Measurements from ENCODE around the gene DLG2. TPM values are rescaled to one million over a fixed set of nuclear protein-coding genes. Genes with fewer than 3 reads are reported as not detected.

Gene DLG2
- polyA plus RNA-seq, 3 donors, result 0.24 to 0.39 TPM; not detected in 1

DNA sequence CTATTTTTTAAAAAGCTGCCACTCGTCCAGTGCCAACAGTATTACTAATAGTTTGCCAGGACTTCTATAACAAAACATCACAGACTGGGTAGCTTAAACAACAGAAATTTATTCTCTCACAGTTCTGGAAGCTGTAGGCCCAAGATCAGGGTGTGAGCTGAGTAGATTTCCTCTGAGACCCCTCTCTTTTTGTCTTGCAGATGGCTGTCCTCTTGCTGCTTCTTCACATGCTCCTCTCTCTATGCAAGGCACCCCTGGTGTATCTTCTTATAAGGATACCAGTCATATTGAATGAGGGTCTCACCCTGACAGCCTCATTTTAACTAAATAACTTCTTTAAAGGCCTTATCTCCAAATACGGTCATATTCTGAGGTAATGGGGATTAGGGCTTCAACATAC, 390.9 kb downstream of the DLG2 start:
- Histone ChIP-seq H3K9ac (ENCODE audit: insufficient read depth, low read length, poor library complexity, severe bottlenecking) (no peak overlapping the region), H3K4me1 (ENCODE audit: control insufficient read depth in 1 of 2, insufficient read depth in 2 of 2, low read length in 2 of 2) (no peaks in the 10 kb centered on the region), H3K4me2 (replicated peaks; ENCODE audit: extremely low read depth, low read length, poor library complexity, severe bottlenecking) (no peak overlapping the region), H4K20me1 (ENCODE audit: insufficient read depth, low read length) (no peaks in the 10 kb centered on the region), H3K36me3 (replicated peaks in 1 of 2; ENCODE audit: control insufficient read depth in 1 of 2, insufficient read depth in 2 of 2, low read length in 2 of 2) (no peaks in the 10 kb centered on the region), H2AFZ (ENCODE audit: insufficient read depth, low read depth, low read length, poor library complexity, severe bottlenecking) (no peak overlapping the region), H3K79me2 (ENCODE audit: insufficient read depth, low read length) (no peaks in the 10 kb centered on the region), H3K27me3 (ENCODE audit: control insufficient read depth in 2 of 2, insufficient read depth in 2 of 2, low read length in 2 of 2) (no peaks in the 10 kb centered on the region), H3K27ac (ENCODE audit: low read depth in 1 of 2, low read length in 2 of 2) (no peak overlapping the region), H3K9me3 (replicated peaks in 1 of 2; ENCODE audit: control insufficient read depth in 1 of 2, insufficient read depth in 1 of 2, low read length in 2 of 2) (no peaks in the 10 kb centered on the region), H3K4me3 (replicated peaks in 1 of 3; ENCODE audit: low read depth in 2 of 3, low read length in 3 of 3) (no peak overlapping the region)
- Mint-ChIP-seq H3K4me1 (no peaks in the 10 kb centered on the region), H3K36me3 (no peaks in the 10 kb centered on the region), H3K27me3 (ENCODE audit: low read depth in 3 of 3) (no peaks in the 10 kb centered on the region), H3K4me3 (no peak overlapping the region), H3K27ac (no peak overlapping the region), H3K9me3 (peaks cover 0 to 6% (median 3%) of the 10 kb centered on the region in 7 donors)
- WGBS (ENCODE audit: insufficient coverage), result no CpG with 5 or more reads among the region's 2 CpGs
- intact Hi-C loops (cut with micrococcal nuclease), result no loop called here
- no peak for DNase-seq
- TF ChIP-seq, protein P1, sequence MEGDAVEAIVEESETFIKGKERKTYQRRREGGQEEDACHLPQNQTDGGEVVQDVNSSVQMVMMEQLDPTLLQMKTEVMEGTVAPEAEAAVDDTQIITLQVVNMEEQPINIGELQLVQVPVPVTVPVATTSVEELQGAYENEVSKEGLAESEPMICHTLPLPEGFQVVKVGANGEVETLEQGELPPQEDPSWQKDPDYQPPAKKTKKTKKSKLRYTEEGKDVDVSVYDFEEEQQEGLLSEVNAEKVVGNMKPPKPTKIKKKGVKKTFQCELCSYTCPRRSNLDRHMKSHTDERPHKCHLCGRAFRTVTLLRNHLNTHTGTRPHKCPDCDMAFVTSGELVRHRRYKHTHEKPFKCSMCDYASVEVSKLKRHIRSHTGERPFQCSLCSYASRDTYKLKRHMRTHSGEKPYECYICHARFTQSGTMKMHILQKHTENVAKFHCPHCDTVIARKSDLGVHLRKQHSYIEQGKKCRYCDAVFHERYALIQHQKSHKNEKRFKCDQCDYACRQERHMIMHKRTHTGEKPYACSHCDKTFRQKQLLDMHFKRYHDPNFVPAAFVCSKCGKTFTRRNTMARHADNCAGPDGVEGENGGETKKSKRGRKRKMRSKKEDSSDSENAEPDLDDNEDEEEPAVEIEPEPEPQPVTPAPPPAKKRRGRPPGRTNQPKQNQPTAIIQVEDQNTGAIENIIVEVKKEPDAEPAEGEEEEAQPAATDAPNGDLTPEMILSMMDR (IDR thresholded peaks at IDR 0.05), result no peak

DNA sequence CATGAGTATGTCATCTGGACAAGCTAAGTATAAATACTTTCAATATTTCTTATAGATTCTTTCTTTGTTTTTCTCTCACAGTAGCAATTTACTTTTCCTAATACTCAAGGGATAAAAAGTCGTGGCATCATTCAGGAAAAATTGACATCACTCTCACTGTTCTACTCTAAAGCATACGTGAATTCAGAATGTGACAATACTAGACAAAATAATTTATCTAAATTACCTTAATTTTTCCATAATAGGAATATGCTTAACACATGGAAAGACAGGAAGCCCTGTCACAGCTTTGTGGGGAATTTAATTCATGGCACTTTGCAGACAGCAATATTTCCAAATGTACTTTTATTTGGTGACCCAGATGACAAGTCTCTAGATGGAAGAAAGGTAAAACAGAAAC, 394.6 kb downstream of the DLG2 start:
- no peak overlapping the region for H3K4me3 Mint-ChIP-seq
- Histone ChIP-seq H3K9me3 (replicated peaks in 1 of 2; ENCODE audit: control insufficient read depth in 1 of 2, insufficient read depth in 1 of 2, low read length in 2 of 2) (no peaks in the 10 kb centered on the region), H3K4me3 (replicated peaks in 1 of 3; ENCODE audit: low read depth in 2 of 3, low read length in 3 of 3) (no peak overlapping the region), H3K79me2 (ENCODE audit: insufficient read depth, low read length) (no peaks in the 10 kb centered on the region), H3K4me2 (replicated peaks; ENCODE audit: extremely low read depth, low read length, poor library complexity, severe bottlenecking) (no peak overlapping the region), H3K27ac (ENCODE audit: low read depth in 1 of 2, low read length in 2 of 2) (no peak overlapping the region), H3K27me3 (ENCODE audit: control insufficient read depth in 2 of 2, insufficient read depth in 2 of 2, low read length in 2 of 2) (no peaks in the 10 kb centered on the region), H4K20me1 (ENCODE audit: insufficient read depth, low read length) (no peaks in the 10 kb centered on the region), H3K9ac (ENCODE audit: insufficient read depth, low read length, poor library complexity, severe bottlenecking) (no peak overlapping the region), H3K4me1 (ENCODE audit: control insufficient read depth in 1 of 2, insufficient read depth in 2 of 2, low read length in 2 of 2) (no peaks in the 10 kb centered on the region), H2AFZ (ENCODE audit: insufficient read depth, low read depth, low read length, poor library complexity, severe bottlenecking) (no peak overlapping the region), H3K36me3 (replicated peaks in 1 of 2; ENCODE audit: control insufficient read depth in 1 of 2, insufficient read depth in 2 of 2, low read length in 2 of 2) (no peaks in the 10 kb centered on the region)
- no peaks in the 10 kb centered on the region for H3K36me3 Mint-ChIP-seq
- no peaks in the 10 kb centered on the region for H3K4me1 Mint-ChIP-seq
- peaks cover 0 to under 1% (median 0%) of the 10 kb centered on the region in 3 donors for H3K27me3 Mint-ChIP-seq (ENCODE audit: low read depth in 3 of 3)
- TF ChIP-seq, protein P1 (IDR thresholded peaks at IDR 0.05), result no peak
- intact Hi-C loops (cut with micrococcal nuclease), result no loop called here
- H3K27ac Mint-ChIP-seq, result no peak overlapping the region
- no CpG with 5 or more reads among the region's 2 CpGs for WGBS (ENCODE audit: insufficient coverage)
- H3K9me3 Mint-ChIP-seq, result peaks cover 0 to 8% (median 3%) of the 10 kb centered on the region in 7 donors
- no peak for DNase-seq

Data from CD14-positive monocyte (primary cell).